T-helper 2 cell treated with Interferon-gamma antibody and Interleukin-4, amounts not matched to agents 100 ng/mL and 5 ng/mL, for 36 hours (primary cell): ENCODE data around the gene SSH3. TPM values are rescaled to one million over a fixed set of nuclear protein-coding genes. Genes with fewer than 3 reads are reported as not detected.

Source experiments
- intact Hi-C: fragments of 100-400 bp; cut with micrococcal nuclease; formaldehyde crosslinking; loops from one replicate; pipeline ENCODE4 v1.15.1; 2023
- total RNA-seq: library from RNA; stranded (reverse); gene quantifications from 2 replicates; pipeline ENCODE4 v1.2.3, GENCODE V29; 2022

The SSH3 gene
- total RNA-seq, 1 donor from 2014 or later: 14.2 TPM

DNA sequence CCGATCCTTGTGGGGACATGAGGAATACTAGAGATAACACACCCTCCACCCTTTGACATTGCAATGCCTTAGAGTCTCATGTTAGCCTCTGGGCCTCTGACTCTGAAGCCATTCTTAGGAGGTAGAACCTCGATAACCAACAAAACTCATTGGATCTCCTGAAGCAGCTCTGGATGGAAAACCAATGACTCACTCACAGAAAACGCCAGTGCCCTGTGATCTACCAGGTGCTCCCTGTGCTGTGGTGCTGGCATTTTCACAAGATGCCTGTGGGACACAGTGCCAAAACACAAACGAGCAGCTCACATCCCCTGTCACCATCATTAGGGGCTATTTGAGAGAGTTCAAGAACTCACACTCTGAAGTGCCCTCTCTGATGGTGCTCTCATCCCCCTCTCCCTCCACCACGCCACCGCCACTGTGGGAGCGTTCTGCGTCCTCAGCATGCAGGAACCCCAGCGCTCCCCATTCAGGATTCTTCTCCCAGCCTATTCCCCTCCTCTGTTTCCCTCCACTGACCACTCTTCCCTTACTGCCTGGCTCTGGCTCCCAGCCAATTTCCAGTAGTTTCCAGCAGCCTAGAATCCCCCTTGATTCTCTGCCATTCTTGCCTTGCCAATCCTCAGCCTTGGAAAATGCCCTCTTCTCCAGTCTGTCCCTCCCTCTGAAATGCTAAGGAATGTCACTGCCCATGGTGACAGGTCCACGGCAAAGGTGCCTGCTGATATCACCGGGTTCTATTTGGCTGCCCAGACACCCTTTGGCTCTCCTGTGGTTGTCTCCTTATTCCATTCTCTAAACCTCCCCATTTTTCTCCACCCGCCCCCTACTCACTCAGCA is 54.7 kb downstream of the SSH3 start:
- intact Hi-C loops: loop anchor here (1.0 kb wide), 1 partner anchor 24 kb away; no protein-coding TSS in a partner anchor

Other genes with a start within 250 kb of the SSH3 start
- 0.27 TPM in 1 of 2 replicates, not detected in the other for gene RHOD, start 246.7 kb upstream of the SSH3 start, total RNA-seq
- 97.6 and 97.8 TPM in 2 replicates for gene KDM2A, start 184.3 kb upstream of the SSH3 start, total RNA-seq
- 315 and 316 TPM in 2 replicates for gene GRK2, start 37.1 kb upstream of the SSH3 start, total RNA-seq
- gene ANKRD13D, start 14.2 kb upstream of the SSH3 start, total RNA-seq: 188 and 192 TPM in 2 replicates
- 48.0 and 52.8 TPM in 2 replicates for gene POLD4, start 50.0 kb downstream of the SSH3 start, total RNA-seq
- gene CLCF1, start 70.1 kb downstream of the SSH3 start, total RNA-seq: 0.39 and 0.48 TPM in 2 replicates
- 44.8 and 51.7 TPM in 2 replicates for gene RAD9A, start 88.5 kb downstream of the SSH3 start, total RNA-seq
- 346 and 351 TPM in 2 replicates for gene PPP1CA, start 98.3 kb downstream of the SSH3 start, total RNA-seq
- 280 and 291 TPM in 2 replicates for gene TBC1D10C, start 100.6 kb downstream of the SSH3 start, total RNA-seq
- 0.14 and 0.86 TPM in 2 replicates for gene CARNS1, start 112.1 kb downstream of the SSH3 start, total RNA-seq
- gene RPS6KB2, start 125.0 kb downstream of the SSH3 start, total RNA-seq: 59.8 and 64.4 TPM in 2 replicates
- 308 and 324 TPM in 2 replicates for gene PTPRCAP, start 134.2 kb downstream of the SSH3 start, total RNA-seq
- 241 and 247 TPM in 2 replicates for gene CORO1B, start 139.9 kb downstream of the SSH3 start, total RNA-seq
- not detected in 2 replicates for gene GPR152, start 149.2 kb downstream of the SSH3 start, total RNA-seq
- gene CABP4, start 151.8 kb downstream of the SSH3 start, total RNA-seq: 3.7 and 4.0 TPM in 2 replicates
- gene TMEM134, start 165.7 kb downstream of the SSH3 start, total RNA-seq: 34.3 and 40.4 TPM in 2 replicates
- gene AIP, start 179.5 kb downstream of the SSH3 start, total RNA-seq: 150 and 157 TPM in 2 replicates
- 80.2 and 91.6 TPM in 2 replicates for gene PITPNM1, start 201.8 kb downstream of the SSH3 start, total RNA-seq
- 159 and 166 TPM in 2 replicates for gene CDK2AP2, start 204.6 kb downstream of the SSH3 start, total RNA-seq
- not detected in 2 replicates for gene CABP2, start 219.9 kb downstream of the SSH3 start, total RNA-seq